ENCODE data around the gene ZDHHC20. TPM values are rescaled to one million over a fixed set of nuclear protein-coding genes. Genes with fewer than 3 reads are reported as not detected.
A peak's percentile ranks its signal among the peaks of the same experiment; 100 is the strongest.
"Not testable (repeated sequence)": the region's sequence is repeated elsewhere in the genome, so short reads cannot be mapped to it uniquely, and the experiment has no call there.

The ZDHHC20 gene
- total RNA-seq, 1 experiment from 2014 or later, result 129 TPM

DNA sequence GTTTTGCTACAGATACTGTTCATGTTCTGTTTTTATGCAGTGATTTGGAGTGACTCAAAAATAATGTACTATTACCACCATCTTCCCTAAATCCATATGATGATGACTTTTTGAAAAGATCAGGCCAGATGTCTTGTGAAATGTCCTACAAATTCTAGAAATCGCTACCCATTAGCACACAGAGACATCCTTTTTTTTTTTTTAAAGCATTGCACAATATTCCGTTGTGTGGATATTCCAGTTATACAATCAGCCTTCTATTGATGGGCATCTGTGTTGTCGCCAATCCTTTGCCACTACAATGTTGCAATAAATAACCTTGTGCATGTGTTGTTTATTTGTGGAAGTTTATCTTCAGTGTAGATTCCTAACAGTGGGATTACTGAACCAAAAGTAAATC, 24.5 kb downstream of the ZDHHC20 start:
- no peak overlapping the region for H3K27ac ChIP-seq (ENCODE audit: low read length)
- H4K20me1 ChIP-seq (ENCODE audit: insufficient read depth, low read depth, low read length), result no peaks in the 10 kb centered on the region
- H3K36me3 ChIP-seq (ENCODE audit: insufficient read depth, low read length), result peaks cover 6% of the 10 kb centered on the region
- H2AFZ ChIP-seq (ENCODE audit: low read length), result no peak overlapping the region
- H3K4me2 ChIP-seq (ENCODE audit: low read depth, low read length, poor library complexity, severe bottlenecking), result no peak overlapping the region
- no peaks in the 10 kb centered on the region for H3K27me3 ChIP-seq (ENCODE audit: low read length)
- no peak overlapping the region for H3K9ac ChIP-seq (ENCODE audit: low read length)
- no peak overlapping the region for H3K4me3 ChIP-seq (ENCODE audit: low read length)
- H3K9me3 ChIP-seq (ENCODE audit: low read length), result no peaks in the 10 kb centered on the region; the same call in none of the 2 replicates
- no peaks in the 10 kb centered on the region for H3K9me2 ChIP-seq (replicated peaks; ENCODE audit: insufficient read depth, low read length)
- DNase-seq, result no peak
- H3K79me2 ChIP-seq (ENCODE audit: low read length), result peaks cover 96% of the 10 kb centered on the region
- peaks cover 21% of the 10 kb centered on the region for H3K4me1 ChIP-seq (ENCODE audit: low read length)

DNA sequence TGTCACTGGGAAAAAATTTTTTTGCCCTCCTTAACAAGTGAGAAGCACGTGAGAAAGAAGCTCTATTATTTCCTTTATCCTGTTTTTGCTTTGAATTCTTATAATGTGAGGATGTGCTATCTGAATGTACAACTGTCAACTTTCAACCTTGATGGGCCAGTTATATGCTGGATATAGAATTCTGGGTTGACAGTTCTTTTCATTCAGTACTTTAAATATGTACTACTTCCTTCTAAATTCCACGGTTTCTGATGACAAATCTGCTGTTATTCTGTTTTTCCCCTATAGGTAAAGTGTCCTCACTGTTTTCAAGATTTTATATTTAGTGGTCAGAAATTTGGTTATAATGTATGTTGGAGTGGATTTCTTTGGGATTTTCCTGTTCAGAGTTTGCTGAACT, 29.9 kb downstream of the ZDHHC20 start:
- H3K27ac ChIP-seq (ENCODE audit: low read length), result peak overlapping the region; percentile 41
- H3K79me2 ChIP-seq (ENCODE audit: low read length), result peaks cover 97% of the 10 kb centered on the region
- H3K4me1 ChIP-seq (ENCODE audit: low read length), result peaks cover 37% of the 10 kb centered on the region
- no peaks in the 10 kb centered on the region for H3K9me3 ChIP-seq (ENCODE audit: low read length)
- H3K36me3 ChIP-seq (ENCODE audit: insufficient read depth, low read length), result 0 out of 2 replicates have a peak, but pooled peaks cover 3% of the 10 kb centered on the region
- H3K4me3 ChIP-seq (ENCODE audit: low read length), result no peak overlapping the region
- no peaks in the 10 kb centered on the region for H4K20me1 ChIP-seq (ENCODE audit: insufficient read depth, low read depth, low read length)
- no peaks in the 10 kb centered on the region for H3K9me2 ChIP-seq (replicated peaks; ENCODE audit: insufficient read depth, low read length)
- DNase-seq, result no peak
- H3K9ac ChIP-seq (ENCODE audit: low read length), result no peak overlapping the region
- no peaks in the 10 kb centered on the region for H3K27me3 ChIP-seq (ENCODE audit: low read length)
- no peak overlapping the region for H3K4me2 ChIP-seq (ENCODE audit: low read depth, low read length, poor library complexity, severe bottlenecking)
- H2AFZ ChIP-seq (ENCODE audit: low read length), result no peak overlapping the region

DNA sequence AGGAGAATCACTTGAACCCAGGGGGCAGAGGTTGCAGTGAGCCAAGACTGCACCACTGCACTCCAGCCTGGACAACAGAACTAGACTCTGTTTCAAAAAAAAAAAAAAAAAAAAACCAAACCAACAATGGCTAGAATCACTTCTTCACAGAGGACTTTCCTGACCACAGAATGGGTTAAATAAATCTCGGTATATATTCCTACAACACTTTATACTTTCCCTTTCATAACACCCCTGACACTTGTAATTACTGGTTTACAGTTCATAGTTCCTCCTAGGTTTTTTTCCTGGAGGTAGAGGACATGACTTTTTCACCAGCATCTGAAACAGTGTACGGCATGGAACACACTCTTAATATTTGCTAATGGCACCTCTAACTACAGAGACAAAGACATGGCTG, 31.4 kb downstream of the ZDHHC20 start:
- Histone ChIP-seq H3K4me1 (ENCODE audit: low read length) (peaks cover 41% of the 10 kb centered on the region), H3K27ac (ENCODE audit: low read length) (no peak overlapping the region), H3K79me2 (ENCODE audit: low read length) (peaks cover 96% of the 10 kb centered on the region), H3K9ac (ENCODE audit: low read length) (no peak overlapping the region), H4K20me1 (ENCODE audit: insufficient read depth, low read depth, low read length) (no peaks in the 10 kb centered on the region), H3K9me2 (replicated peaks; ENCODE audit: insufficient read depth, low read length) (no peaks in the 10 kb centered on the region), H3K9me3 (ENCODE audit: low read length) (no peaks in the 10 kb centered on the region), H3K4me3 (ENCODE audit: low read length) (no peak overlapping the region), H2AFZ (ENCODE audit: low read length) (no peak overlapping the region), H3K36me3 (ENCODE audit: insufficient read depth, low read length) (0 out of 2 replicates have a peak, but pooled peaks cover 7% of the 10 kb centered on the region), H3K4me2 (ENCODE audit: low read depth, low read length, poor library complexity, severe bottlenecking) (no peak overlapping the region), H3K27me3 (ENCODE audit: low read length) (no peaks in the 10 kb centered on the region)
- DNase-seq, result no peak

DNA sequence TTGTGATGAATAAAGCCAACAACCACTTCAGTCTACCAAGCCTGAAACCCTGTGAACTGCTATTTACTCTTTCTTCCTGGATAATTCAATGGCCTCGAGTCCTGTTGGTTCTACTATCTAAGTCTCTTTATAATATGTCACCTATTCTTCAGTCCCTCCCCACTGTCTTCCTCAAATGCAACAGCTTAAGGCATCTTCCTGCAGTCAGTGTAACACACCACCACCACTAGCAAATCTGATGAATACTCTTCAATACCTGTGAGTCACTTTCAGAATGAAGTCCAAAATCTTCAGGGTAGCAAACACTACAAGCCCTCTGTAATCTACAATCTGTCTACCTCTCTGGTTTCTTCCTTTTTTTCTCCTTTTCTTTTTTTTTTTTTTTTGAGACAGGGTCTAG, 32.9 kb downstream of the ZDHHC20 start:
- Histone ChIP-seq H2AFZ (ENCODE audit: low read length) (no peak overlapping the region), H3K9me2 (replicated peaks; ENCODE audit: insufficient read depth, low read length) (no peaks in the 10 kb centered on the region), H3K9me3 (ENCODE audit: low read length) (no peaks in the 10 kb centered on the region), H3K4me2 (ENCODE audit: low read depth, low read length, poor library complexity, severe bottlenecking) (no peak overlapping the region), H3K9ac (ENCODE audit: low read length) (no peak overlapping the region), H4K20me1 (ENCODE audit: insufficient read depth, low read depth, low read length) (no peaks in the 10 kb centered on the region), H3K27me3 (ENCODE audit: low read length) (no peaks in the 10 kb centered on the region), H3K4me1 (ENCODE audit: low read length) (peaks cover 48% of the 10 kb centered on the region), H3K4me3 (ENCODE audit: low read length) (no peak overlapping the region), H3K79me2 (ENCODE audit: low read length) (peaks cover 97% of the 10 kb centered on the region), H3K36me3 (ENCODE audit: insufficient read depth, low read length) (0 out of 2 replicates have a peak, but pooled peaks cover 9% of the 10 kb centered on the region), H3K27ac (ENCODE audit: low read length) (no peak overlapping the region)
- DNase-seq, result no peak

DNA sequence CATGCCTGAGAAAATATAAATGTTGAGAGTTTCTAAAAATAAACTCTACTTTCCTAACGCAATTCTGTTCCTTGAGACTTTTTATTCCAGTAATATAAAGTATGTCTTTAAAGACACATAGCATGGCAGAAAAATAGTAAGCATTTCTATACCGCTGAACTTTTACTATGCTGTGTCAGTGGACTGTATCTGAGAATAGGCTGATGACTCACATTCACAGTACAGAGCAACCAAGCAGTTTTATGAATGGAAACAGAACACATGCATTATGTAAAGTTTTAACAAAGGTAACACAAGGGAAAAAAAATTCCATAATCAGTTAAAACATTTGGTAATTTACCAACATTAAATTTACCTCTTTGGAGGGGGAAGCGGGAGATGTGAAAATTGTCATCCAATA, 38.4 kb downstream of the ZDHHC20 start:
- no peak for DNase-seq
- Histone ChIP-seq H3K4me2 (ENCODE audit: low read depth, low read length, poor library complexity, severe bottlenecking) (no peak overlapping the region), H3K9me2 (replicated peaks; ENCODE audit: insufficient read depth, low read length) (no peaks in the 10 kb centered on the region), H3K4me1 (ENCODE audit: low read length) (peaks cover 18% of the 10 kb centered on the region), H3K36me3 (ENCODE audit: insufficient read depth, low read length) (peaks cover 25% of the 10 kb centered on the region; the same call in 1 of the 2 replicates), H3K9ac (ENCODE audit: low read length) (no peak overlapping the region), H2AFZ (ENCODE audit: low read length) (no peak overlapping the region), H3K4me3 (ENCODE audit: low read length) (no peak overlapping the region), H3K27me3 (ENCODE audit: low read length) (no peaks in the 10 kb centered on the region), H4K20me1 (ENCODE audit: insufficient read depth, low read depth, low read length) (no peaks in the 10 kb centered on the region), H3K27ac (ENCODE audit: low read length) (no peak overlapping the region), H3K9me3 (ENCODE audit: low read length) (no peaks in the 10 kb centered on the region), H3K79me2 (ENCODE audit: low read length) (peaks cover 89% of the 10 kb centered on the region)

DNA sequence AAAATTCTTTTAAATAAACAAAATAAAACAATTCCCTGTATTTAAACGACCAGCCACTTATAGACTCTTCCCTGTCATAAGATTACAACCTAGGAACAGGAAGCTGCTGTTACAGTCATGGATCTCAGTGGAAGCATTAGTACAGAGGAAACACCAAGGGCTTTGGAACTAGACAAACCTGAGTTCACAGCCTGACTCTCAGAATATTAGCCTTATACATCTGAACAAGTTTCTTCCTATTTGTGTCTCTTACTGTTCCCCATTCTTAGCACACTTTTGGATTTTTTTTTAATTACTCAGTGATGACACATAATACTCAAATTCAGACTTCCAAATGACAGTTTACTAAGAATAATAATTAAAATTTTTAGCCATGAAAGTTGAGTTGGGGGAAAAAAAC, 46.1 kb downstream of the ZDHHC20 start:
- Histone ChIP-seq H2AFZ (ENCODE audit: low read length) (no peak overlapping the region), H3K36me3 (ENCODE audit: insufficient read depth, low read length) (peaks cover 43% of the 10 kb centered on the region), H3K4me1 (ENCODE audit: low read length) (no peaks in the 10 kb centered on the region)

DNA sequence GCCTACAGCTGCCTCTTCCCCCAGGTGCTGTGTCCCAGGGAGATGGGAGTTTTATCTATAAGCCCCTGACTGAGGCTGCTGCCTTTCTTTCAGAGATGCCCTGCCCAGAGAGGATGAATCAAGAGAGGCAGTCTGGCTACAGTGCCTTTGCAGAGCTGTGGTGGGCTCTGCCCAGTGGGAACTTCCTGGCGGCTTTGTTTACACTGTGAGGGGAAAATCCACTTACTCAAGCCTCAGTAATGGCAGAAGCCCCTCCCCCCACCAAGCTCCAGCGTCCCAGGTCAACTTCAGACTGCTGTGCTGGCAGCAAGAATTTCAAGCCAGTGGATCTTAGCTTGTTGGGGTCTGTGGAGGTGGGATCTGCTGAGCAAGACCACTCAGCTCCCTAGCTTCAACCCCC, 48.6 kb downstream of the ZDHHC20 start:
- H3K27me3 ChIP-seq (ENCODE audit: low read length); H3K4me2 ChIP-seq (ENCODE audit: low read depth, low read length, poor library complexity, severe bottlenecking); H3K9ac ChIP-seq (ENCODE audit: low read length); H3K4me3 ChIP-seq (ENCODE audit: low read length); H3K27ac ChIP-seq (ENCODE audit: low read length); H4K20me1 ChIP-seq (ENCODE audit: insufficient read depth, low read depth, low read length); H3K4me1 ChIP-seq (ENCODE audit: low read length); H3K9me2 ChIP-seq (replicated peaks; ENCODE audit: insufficient read depth, low read length); H3K9me3 ChIP-seq (ENCODE audit: low read length); H2AFZ ChIP-seq (ENCODE audit: low read length); DNase-seq: not testable (repeated sequence)
- Histone ChIP-seq H3K79me2 (ENCODE audit: low read length) (peaks cover 39% of the 10 kb centered on the region), H3K36me3 (ENCODE audit: insufficient read depth, low read length) (peaks cover 33% of the 10 kb centered on the region)

More for the DNA sequence above, 46.1 kb downstream of the ZDHHC20 start:
- Histone ChIP-seq H3K4me3 (ENCODE audit: low read length) (no peak overlapping the region), H3K9me2 (replicated peaks; ENCODE audit: insufficient read depth, low read length) (no peaks in the 10 kb centered on the region), H3K27ac (ENCODE audit: low read length) (no peak overlapping the region), H3K79me2 (ENCODE audit: low read length) (peaks cover 56% of the 10 kb centered on the region), H4K20me1 (ENCODE audit: insufficient read depth, low read depth, low read length) (no peaks in the 10 kb centered on the region), H3K9me3 (ENCODE audit: low read length) (no peaks in the 10 kb centered on the region), H3K4me2 (ENCODE audit: low read depth, low read length, poor library complexity, severe bottlenecking) (no peak overlapping the region), H3K9ac (ENCODE audit: low read length) (no peak overlapping the region), H3K27me3 (ENCODE audit: low read length) (no peaks in the 10 kb centered on the region)
- DNase-seq, result peak; percentile 27

DNA sequence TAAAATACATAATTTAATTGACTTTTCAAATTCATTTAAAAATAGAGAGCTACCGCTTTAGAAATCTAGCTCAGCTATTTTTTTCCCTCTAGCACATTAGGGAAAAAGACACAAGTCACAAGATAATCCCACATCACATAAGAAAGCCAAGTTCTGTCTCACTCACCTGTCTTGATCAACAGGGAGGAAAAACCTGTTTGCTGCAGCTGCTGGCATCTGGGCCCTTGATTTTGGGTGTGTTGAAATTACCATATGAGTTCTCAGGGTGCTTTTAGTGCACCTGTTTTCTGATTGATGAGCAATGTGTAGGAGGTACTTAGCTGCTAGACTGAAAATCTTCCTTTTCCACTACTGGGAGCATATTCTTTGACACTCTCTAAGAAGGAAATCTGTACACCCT, 53.8 kb downstream of the ZDHHC20 start:
- no peak overlapping the region for H2AFZ ChIP-seq (ENCODE audit: low read length)
- H3K27ac ChIP-seq (ENCODE audit: low read length), result no peak overlapping the region
- no peak overlapping the region for H3K4me3 ChIP-seq (ENCODE audit: low read length)
- no peak overlapping the region for H3K9ac ChIP-seq (ENCODE audit: low read length)
- peaks cover 19% of the 10 kb centered on the region; the same call in 1 of the 2 replicates for H3K36me3 ChIP-seq (ENCODE audit: insufficient read depth, low read length)
- H3K79me2 ChIP-seq (ENCODE audit: low read length), result peaks cover 36% of the 10 kb centered on the region
- DNase-seq, result peak; percentile 33
- H3K9me2 ChIP-seq (replicated peaks; ENCODE audit: insufficient read depth, low read length), result no peaks in the 10 kb centered on the region
- no peaks in the 10 kb centered on the region for H3K4me1 ChIP-seq (ENCODE audit: low read length)
- H3K4me2 ChIP-seq (ENCODE audit: low read depth, low read length, poor library complexity, severe bottlenecking), result no peak overlapping the region
- H4K20me1 ChIP-seq (ENCODE audit: insufficient read depth, low read depth, low read length), result no peaks in the 10 kb centered on the region
- no peaks in the 10 kb centered on the region for H3K27me3 ChIP-seq (ENCODE audit: low read length)
- H3K9me3 ChIP-seq (ENCODE audit: low read length), result no peaks in the 10 kb centered on the region
